GM10248 (cell line): ENCODE results near the gene USP49.

Experiments
- CTCF ChIA-PET: fragments of 300-600 bp; sonication (Branson Sonifier 250); formaldehyde crosslinking; extraction: SDS; loops from one replicate; lab custom pipeline; 2021; ENCODE audit warnings: antibody characterized with exemption; lab: Yijun Ruan, JAX
- POLR2A ChIA-PET: fragments of 350-650 bp; sonication (Branson Sonifier 250); formaldehyde crosslinking; extraction: SDS; loops from one replicate; lab custom pipeline; 2020; ENCODE audit warnings: antibody characterized with exemption; lab: Yijun Ruan, JAX
- DNase-seq: peaks from one replicate; pipeline ENCODE4 v3.0.0; 2012; ENCODE audit errors: extremely low spot score
- TF ChIP-seq, protein P1 (sequence below): IDR thresholded peaks from 2 replicates; pipeline ENCODE4 v1.5.1; 2012; ENCODE audit warnings: mild to moderate bottlenecking, low read depth; ENCODE audit errors: extremely low read depth, missing control alignments, control extremely low read depth

The USP49 gene

DNA sequence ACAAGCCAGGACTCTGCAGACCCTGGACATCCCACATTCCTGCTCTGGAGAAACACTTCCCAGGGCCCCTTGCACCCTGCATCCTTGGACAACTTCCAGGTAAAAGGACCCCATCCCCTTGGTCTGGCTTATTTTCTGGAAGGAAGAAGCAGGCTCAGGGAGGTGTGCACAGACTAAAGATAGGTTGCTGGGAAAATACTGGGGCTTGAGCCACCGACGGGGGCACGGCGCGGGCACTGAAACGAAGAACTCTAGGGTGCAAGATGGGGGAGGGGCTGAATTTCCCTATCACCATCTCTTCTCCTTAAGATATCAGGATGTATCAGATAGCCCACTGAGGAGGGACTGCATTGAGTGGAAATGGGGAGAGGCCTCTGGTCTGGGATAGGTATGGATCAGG lies 116.3 kb downstream of the USP49 start:
- TF ChIP-seq, protein P1, sequence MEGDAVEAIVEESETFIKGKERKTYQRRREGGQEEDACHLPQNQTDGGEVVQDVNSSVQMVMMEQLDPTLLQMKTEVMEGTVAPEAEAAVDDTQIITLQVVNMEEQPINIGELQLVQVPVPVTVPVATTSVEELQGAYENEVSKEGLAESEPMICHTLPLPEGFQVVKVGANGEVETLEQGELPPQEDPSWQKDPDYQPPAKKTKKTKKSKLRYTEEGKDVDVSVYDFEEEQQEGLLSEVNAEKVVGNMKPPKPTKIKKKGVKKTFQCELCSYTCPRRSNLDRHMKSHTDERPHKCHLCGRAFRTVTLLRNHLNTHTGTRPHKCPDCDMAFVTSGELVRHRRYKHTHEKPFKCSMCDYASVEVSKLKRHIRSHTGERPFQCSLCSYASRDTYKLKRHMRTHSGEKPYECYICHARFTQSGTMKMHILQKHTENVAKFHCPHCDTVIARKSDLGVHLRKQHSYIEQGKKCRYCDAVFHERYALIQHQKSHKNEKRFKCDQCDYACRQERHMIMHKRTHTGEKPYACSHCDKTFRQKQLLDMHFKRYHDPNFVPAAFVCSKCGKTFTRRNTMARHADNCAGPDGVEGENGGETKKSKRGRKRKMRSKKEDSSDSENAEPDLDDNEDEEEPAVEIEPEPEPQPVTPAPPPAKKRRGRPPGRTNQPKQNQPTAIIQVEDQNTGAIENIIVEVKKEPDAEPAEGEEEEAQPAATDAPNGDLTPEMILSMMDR, result no peak
- ChIA-PET CTCF (interaction anchor here (0.7 to 6.7 kb wide), 7 partner anchors 8 to 315 kb away, joined by 3 to 52 read pairs (median 3); partner anchors contain the start of gene TOMM6), POLR2A (no interaction called here)
- DNase-seq, result no peak

GRCh38 chr6:41777551-41778285 lies 117.5 kb downstream of the USP49 start:
- CTCF ChIA-PET, result interaction anchor here (0.9 to 6.7 kb wide), 9 partner anchors 10 to 314 kb away, joined by 3 to 52 read pairs (median 6); partner anchors contain the start of gene TOMM6
- TF ChIP-seq, protein P1, result no peak
- POLR2A ChIA-PET, result interaction anchor here (0.5 kb wide), 1 partner anchor 668 kb away, joined by 3 read pairs; no protein-coding TSS in a partner anchor
- no peak for DNase-seq

DNA sequence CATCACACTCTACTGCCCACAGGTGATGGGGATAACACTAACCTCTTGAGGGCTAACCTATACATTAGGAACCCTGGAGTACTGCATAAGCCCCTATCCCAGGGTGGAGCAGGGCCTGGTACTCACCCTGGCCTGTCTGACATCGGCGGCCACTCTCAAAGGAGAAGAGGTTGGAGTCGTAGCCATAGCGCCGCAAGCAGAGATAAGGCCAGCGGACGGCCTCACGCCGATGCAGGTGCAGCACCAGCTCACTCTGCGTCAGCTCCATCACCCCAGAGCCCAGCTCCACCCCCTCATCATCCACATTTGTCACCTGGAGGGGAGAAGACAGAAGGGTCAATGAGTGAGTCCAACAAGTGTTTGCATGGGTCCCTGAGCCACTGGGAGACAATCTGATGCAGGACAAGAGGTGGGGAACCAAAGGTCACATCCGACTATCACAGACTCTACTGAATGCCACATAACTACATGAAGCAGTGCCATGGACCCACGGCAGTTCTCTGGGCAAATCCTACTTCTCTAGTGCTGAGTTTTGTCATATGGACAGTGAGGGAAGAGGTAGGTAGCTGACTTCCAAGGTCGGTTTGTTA lies 119.8 kb downstream of the USP49 start:
- ChIA-PET POLR2A (no interaction called here), CTCF (interaction anchor here (0.7 to 6.7 kb wide), 26 partner anchors 9 to 408 kb away, joined by 3 to 52 read pairs (median 4); partner anchors contain the start of gene TOMM6)
- TF ChIP-seq, protein P1, result no peak
- DNase-seq, result no peak

DNA sequence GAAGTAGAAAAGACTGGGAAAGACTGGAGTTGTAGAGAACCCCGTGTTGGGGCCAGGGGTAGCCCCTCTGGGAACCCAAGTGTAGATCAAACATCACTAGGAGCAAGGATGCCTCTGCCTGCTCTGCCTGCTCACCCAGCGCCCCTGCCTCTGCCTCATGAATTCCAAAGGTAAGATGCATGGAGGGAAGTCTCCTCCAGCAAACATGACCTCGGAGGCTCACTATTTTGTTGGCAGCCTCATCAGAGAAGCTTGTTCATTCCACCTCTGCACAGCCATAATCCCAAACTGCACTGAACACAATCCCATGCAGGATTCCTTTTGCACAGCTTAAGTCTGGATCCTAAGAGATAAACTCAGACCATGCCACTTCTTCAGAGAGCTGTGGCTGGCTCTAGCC lies 120.3 kb downstream of the USP49 start:
- DNase-seq, result no peak
- POLR2A ChIA-PET, result no interaction called here
- CTCF ChIA-PET, result interaction anchor here (0.8 to 6.7 kb wide), 20 partner anchors 8 to 407 kb away, joined by 3 to 52 read pairs (median 4); partner anchors contain the start of gene TOMM6
- TF ChIP-seq, protein P1, result no peak

GRCh38 chr6:41771058-41771983 lies 123.9 kb downstream of the USP49 start:
- TF ChIP-seq, protein P1, result no peak
- DNase-seq, result no peak
- POLR2A ChIA-PET, result interaction anchor here (0.6 kb wide), 1 partner anchor 9 kb away, joined by 10 read pairs; no protein-coding TSS in a partner anchor
- CTCF ChIA-PET, result interaction anchor here (1.2 to 4.0 kb wide), 4 partner anchors 14 to 333 kb away, joined by 3 to 22 read pairs (median 5); partner anchors contain the start of gene TOMM6

- ChIA-PET CTCF (interaction anchor here (4.0 kb wide), 1 partner anchor 16 kb away, joined by 22 read pairs; the partner anchor contains the start of gene TOMM6), POLR2A (no interaction called here)
- TF ChIP-seq, protein P1, result no peak
- no peak for DNase-seq
Observed at GRCh38 chr6:41770381-41771057, 124.7 kb downstream of the USP49 start.
